A549 treated with Mapracorat at 1 μM for 4 hours (cell line): Measurements from ENCODE around the gene TC2N. TPM values are rescaled to one million over a fixed set of nuclear protein-coding genes. Genes with fewer than 3 reads are reported as not detected.

Experiments used
- total RNA-seq: library from RNA; stranded (reverse); fragments of 200-300 nt; extraction: Qiagen RNA extraction; gene quantifications from 5 replicates; pipeline ENCODE4 v1.2.3, GENCODE V29; 2022

The TC2N gene
- total RNA-seq: 0.80 to 0.86 TPM (median 0.81 TPM) in 5 replicates

DNA sequence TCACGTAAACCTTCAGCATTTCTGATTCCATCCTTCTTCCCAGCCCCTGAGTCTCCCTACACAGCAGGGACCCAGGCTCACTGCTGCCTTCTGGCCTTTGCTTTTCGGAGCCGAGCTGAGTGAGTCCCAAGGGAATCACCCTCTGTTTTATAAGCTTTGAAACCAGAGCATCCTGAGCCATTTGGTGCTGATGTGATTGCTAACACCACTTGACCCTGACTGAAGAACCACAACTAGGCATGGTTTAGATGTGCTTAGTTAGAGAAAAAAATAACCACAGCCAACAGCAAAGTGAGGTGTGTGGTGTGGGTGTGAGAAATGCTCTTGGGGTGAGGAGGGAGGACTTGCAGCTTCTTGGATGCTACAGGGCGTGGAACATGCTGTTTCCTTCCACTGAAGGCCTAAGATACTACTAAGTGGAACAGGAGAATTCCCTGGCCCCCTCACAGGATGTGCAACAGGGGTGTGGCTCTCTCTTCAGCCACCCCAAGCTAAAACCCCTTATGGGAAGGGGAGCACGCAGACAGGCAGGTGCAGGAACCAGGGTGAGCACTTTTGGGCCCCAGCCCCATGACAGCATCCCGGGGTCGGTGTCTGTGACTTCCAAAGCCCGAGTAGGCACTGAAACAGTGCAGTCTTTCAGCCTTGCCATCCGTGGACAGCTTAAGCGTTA lies at the start of gene TC2N:
Gene TC2N, minus strand, starts transcription at position 221 of the 673 bp plus-strand sequence. CDS start 53,767 bp downstream, outside the sequence.

DNA sequence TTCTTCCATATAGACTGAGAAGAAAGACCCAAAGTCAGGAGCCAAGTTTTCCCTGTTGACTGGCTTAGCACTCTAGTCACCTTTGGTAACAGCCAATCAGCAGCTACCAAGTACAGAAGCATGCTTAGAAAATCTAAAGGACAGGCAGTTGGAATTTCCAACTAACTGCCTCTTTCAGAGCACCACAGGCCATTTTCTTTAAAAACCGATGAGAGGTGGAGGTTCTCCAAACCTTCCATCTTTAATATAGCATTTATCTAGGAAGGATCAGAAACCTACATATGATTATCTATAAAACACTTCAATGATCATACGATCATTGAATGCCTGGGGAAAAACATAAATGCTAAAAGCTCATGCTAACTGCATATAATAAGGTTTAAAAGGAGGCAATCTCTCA lies 135.3 kb downstream of the TC2N start, which contains the start of gene CATSPERB:
Gene CATSPERB, minus strand, starts transcription at position 101 of the 400 bp plus-strand sequence. CDS start 2,607 bp downstream, outside the sequence.

Other genes starting within 250 kb of the TC2N start
- not detected in 5 replicates for gene CATSPERB, start 135.4 kb downstream of the TC2N start, total RNA-seq
- gene FBLN5, start 80.2 kb upstream of the TC2N start, total RNA-seq: 4.7 to 6.2 TPM (median 5.7 TPM) in 5 replicates
- 5.5 to 11.5 TPM (median 10.1 TPM) in 5 replicates for gene TRIP11, start 172.5 kb upstream of the TC2N start, total RNA-seq
- gene ATXN3, start 239.0 kb upstream of the TC2N start, total RNA-seq: 18.3 to 40.6 TPM (median 23.0 TPM) in 5 replicates